Eye (tissue), 1 donor: ENCODE measurements around the gene ENOX2.

Experiments
- DNase-seq: peaks from one replicate; pipeline ENCODE4 v3.0.0-alpha.2; 2015

The ENOX2 gene

GRCh38 chrX:130607431-130607830 is 295.6 kb downstream of the ENOX2 start:
- DNase-seq = no peak

- DNase-seq = no peak
Measured at GRCh38 chrX:130606425-130606824, 296.6 kb downstream of the ENOX2 start.

GRCh38 chrX:130604882-130605281 is 298.1 kb downstream of the ENOX2 start:
- DNase-seq = peak; percentile 16

- DNase-seq = peak; percentile 61
Measured at GRCh38 chrX:130594453-130594916, 308.5 kb downstream of the ENOX2 start.

GRCh38 chrX:130593911-130594310 is 309.1 kb downstream of the ENOX2 start:
- peak; percentile 4 for DNase-seq

- DNase-seq = no peak
Measured at GRCh38 chrX:130592204-130592603, 310.8 kb downstream of the ENOX2 start.

GRCh38 chrX:130578906-130579305 is 324.1 kb downstream of the ENOX2 start:
- DNase-seq = no peak

GRCh38 chrX:130577431-130577830 is 325.6 kb downstream of the ENOX2 start:
- no peak for DNase-seq

- DNase-seq = peak; percentile 44
Measured at GRCh38 chrX:130575831-130576389, 327.1 kb downstream of the ENOX2 start.
